NCI-H82 treated with DMSO at 0.1 percent for 48 hours (cell line): ENCODE data around the gene KLF1.

Source experiments
- DNase-seq: peaks from one replicate; lab custom pipeline; 2025; ENCODE audit not compliant: unreplicated experiment; lab: John Stamatoyannopoulos, UW

The KLF1 gene

DNA sequence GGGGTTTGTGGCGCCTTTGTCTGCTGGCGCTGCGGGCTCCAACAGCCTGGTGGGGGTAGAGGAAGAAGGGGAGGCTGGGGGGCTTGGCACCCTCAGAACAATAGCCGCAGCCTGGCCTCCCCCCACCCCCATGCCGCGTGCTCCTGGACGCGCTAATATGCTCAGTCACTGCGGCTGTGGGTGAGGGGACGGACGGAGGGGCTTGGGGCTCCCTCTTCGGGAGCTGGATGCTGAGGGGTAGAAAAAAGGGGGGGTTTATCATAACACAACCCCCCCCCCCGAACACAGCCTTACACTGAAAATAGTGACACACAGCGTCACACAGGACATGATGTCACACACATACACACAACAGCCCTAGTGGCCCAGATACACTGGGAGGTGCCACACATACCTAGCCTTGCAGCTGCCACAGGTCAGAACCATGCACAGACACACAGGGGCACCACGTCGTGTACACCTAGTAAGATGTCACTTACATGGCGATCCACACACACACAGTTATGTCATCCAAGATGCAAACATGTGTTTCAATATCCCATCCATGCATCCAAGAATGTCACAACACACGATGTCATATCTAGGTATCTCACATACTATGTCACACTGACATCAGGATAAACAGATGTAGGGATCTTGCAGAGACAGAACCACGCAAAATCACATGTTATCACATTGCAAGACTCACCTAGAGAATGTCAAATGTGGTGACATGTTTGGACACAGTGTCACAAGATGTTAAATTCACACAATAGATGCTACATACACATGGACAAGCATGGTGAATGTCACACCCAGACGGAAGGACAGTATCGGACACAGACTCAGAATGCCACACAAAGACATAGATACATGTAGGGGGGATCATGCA lies 47.9 kb downstream of the KLF1 start:
- DNase-seq, result no peak

DNA sequence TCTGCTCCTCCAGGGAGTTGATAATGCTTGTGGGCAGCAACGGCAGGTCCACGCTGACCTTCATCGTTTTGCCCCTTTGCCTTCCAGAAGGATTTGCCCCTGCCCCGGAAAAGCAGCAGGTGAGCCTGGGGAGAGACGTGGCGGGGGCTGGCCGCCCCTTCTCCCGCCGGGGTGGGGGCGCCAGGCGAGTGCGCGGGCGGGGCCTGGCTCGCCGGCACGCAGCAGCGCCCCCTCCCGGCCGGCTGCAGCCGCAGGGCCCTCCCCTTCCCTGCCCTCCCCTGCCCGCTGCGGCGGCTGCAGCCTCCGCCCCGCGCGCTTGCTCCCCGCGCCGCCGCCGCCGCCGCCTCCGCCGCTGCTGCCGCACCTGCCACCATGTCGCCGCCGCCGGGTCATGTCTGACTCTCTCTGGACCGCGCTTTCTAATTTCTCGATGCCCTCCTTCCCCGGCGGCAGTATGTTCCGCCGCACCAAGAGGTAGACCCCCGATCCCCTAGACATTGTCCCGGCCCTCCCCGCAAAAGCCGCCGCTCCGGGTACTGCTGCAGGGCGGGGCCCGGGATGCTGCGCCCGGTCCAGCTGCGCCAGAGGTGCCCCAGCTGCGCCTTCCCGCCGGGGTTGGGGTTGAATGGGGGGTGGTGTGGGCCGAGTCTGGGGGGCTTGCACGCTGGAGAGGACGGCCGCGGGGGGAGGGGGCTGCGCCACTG lies 48.7 kb downstream of the KLF1 start, which contains the start of gene MAST1:
MAST1 (plus strand) TSS at position 334 of the 704 bp plus-strand sequence; CDS start at position 392, 58 bp downstream.
- DNase-seq, result peak; percentile 48

DNA sequence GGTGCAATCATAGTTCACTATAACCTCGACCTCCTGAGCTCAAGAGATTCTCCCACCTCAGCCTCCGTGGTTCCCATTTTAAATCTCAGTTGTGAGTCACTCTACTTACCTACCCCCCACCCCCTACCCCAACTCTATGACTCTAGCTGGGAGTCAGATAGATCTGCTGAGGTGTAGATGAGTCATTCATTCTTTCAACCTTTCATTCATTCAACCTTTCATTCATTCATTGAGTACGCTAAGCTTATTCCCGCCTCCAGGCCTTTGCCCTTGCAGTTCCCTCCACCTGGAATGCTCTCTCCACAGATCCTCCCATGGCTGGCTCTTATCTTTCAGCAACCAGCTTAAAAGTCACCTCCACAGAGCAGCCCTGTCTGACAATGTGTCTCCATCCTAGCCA lies 49.8 kb downstream of the KLF1 start:
- DNase-seq, result no peak

DNA sequence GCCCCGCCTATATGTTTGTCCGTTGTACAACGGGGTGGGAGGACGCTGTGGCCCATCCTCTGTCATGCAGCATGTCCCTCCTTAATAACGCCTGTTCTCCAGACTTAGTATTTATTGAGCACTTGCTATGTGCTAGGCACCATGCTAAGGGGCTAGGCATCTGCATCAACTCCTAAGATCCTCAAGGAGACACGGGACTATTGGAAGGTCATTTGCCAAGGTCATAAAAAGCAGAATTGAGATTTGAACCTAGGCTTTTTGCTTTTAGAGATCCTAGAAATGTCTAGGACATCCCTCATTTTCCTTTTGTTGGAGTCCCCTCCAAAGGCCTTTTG lies 50.5 kb downstream of the KLF1 start:
- DNase-seq, result no peak

DNA sequence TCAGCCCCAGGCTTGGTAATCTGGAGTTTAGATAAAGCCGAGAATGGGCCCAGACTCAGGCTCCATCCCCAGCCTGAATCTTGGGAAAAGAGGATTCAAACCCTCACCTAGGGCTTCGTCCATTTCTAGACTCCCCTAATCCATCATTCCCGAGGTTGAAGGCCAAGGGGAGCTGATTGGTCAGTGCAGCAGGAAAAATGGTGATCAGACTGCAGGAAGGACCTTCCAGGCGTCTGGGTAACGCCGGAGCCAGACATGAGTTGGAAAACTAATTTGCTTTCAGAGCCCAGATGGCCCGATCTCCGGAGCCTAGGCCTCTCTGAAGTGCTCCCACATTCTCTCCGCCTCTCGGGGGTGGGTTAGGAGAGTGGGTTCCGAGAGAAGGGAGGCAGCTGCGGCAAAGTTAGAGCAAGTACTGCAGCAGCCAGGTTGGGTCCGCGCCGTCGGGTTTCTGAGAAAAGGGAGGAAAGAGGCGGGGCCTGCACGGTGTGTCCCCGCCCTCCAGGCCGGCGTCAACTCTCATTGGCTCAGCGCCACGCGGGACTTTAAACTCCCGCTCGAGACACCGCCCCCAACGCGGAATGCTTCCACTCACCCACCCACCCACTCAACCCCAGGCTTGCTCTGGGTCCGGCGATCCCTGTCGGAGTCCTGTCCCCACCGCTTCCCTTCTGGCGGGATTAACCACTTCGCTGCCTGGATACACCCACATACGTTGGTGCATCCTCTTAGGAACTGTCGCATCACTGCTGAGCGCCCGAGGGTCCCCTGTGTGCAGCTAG lies 51.8 kb downstream of the KLF1 start:
- peak; percentile 85 for DNase-seq

DNA sequence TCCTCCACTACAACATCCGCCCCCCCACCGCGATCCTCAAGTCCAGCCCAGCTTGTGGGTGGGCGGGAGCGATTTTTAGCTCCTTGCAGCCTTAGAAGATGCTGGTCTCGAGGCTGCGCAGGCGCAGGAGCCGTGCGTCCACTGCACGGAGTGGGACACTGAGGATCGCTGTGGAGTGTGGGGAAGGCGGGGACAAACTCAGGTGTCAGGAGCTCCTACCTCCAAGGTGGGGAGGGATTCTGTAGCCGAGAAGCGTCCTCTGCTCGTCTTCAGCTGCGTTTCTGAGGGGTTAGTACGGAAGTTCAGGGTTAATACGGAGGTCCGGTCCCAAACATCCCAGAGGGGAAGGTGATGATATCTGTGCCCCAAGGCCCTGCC lies 52.4 kb downstream of the KLF1 start, which contains the start of gene RTBDN:
RTBDN (minus strand) TSS at position 14 of the 378 bp plus-strand sequence. CDS start 4,600 bp downstream, outside the sequence.
- no peak for DNase-seq
